Measurements from ENCODE around the gene DERL2. TPM values are rescaled to one million over a fixed set of nuclear protein-coding genes. Genes with fewer than 3 reads are reported as not detected.

DERL2 gene
- total RNA-seq, 1 experiment from 2014 or later, result 38.7 TPM

DNA sequence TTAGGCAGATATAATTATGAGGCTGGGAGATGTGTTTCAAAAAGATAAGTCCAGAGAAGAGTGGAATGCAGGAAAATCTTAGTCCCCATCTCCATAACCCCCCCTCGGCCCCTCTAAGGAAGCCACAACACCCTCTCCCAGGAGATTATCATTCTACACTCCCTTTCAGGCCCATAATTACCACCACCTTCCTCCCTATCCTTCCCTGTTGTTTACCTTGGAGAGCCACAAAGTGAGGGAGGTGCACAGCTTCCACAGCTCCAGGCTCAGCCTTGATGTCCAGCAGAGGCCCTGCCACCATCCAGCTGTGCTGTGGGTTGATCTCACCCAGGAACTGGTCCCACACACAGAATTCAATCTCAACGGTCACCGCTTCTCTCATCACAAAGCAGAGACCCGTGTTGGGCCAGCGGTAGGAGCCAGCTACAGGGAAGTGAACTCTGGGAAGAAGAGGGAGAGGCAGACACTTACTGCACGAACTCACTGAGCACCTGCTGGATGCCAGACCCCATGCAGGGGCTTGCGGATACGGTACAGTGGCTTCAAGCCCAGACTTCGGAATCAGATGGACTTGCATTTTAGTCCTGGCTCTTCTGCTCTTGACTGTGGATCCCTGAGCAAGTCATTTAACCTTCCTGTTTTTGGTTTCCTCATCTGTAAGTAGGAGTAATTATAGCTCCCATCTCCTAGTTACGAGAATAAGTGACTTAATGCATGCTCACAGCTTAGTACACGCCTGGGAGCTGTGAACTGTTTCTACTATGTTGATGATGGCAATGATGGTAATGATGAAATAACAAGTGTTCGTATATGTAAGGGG, 44.5 kb upstream of the DERL2 start:
- H3F3A ChIP-seq (ENCODE audit: low read length, unreplicated experiment), result no peaks in the 10 kb centered on the region
- BruUV-seq (replicated peaks), result no TSS peak
- H3K4me2 ChIP-seq (ENCODE audit: low read length), result no peak overlapping the region
- no peak for DNase-seq
- no peak overlapping the region for H2AFZ ChIP-seq (ENCODE audit: low read length)
- no peaks in the 10 kb centered on the region for H3K79me2 ChIP-seq (ENCODE audit: low read length)
- no peak for ATAC-seq
- no peaks in the 10 kb centered on the region for H4K20me1 ChIP-seq (ENCODE audit: low read length)
- H3K27me3 ChIP-seq (ENCODE audit: low read length), result no peaks in the 10 kb centered on the region
- no peak overlapping the region for H3K9ac ChIP-seq (ENCODE audit: low read length)
- H3K27ac ChIP-seq (ENCODE audit: low read length), result no peak overlapping the region
- CTCF ChIA-PET, result no interaction called here
- intact Hi-C loops (cut with micrococcal nuclease), result no loop called here
- H3K9me2 ChIP-seq (replicated peaks; ENCODE audit: low read length), result no peaks in the 10 kb centered on the region
- TF ChIP-seq EZH2 (IDR thresholded peaks at IDR 0.05; ENCODE audit: low read length, unreplicated experiment) (no peak), EZH2phosphoT487 (IDR thresholded peaks at IDR 0.05; ENCODE audit: borderline replicate concordance, low read length) (no peak)
- TF ChIP-seq, protein P1, sequence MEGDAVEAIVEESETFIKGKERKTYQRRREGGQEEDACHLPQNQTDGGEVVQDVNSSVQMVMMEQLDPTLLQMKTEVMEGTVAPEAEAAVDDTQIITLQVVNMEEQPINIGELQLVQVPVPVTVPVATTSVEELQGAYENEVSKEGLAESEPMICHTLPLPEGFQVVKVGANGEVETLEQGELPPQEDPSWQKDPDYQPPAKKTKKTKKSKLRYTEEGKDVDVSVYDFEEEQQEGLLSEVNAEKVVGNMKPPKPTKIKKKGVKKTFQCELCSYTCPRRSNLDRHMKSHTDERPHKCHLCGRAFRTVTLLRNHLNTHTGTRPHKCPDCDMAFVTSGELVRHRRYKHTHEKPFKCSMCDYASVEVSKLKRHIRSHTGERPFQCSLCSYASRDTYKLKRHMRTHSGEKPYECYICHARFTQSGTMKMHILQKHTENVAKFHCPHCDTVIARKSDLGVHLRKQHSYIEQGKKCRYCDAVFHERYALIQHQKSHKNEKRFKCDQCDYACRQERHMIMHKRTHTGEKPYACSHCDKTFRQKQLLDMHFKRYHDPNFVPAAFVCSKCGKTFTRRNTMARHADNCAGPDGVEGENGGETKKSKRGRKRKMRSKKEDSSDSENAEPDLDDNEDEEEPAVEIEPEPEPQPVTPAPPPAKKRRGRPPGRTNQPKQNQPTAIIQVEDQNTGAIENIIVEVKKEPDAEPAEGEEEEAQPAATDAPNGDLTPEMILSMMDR (conservative IDR thresholded peaks at IDR 0.05; ENCODE audit: low read depth, low read length), result no peak
- H3K9me3 ChIP-seq (ENCODE audit: low read length), result no peaks in the 10 kb centered on the region
- H3K4me1 ChIP-seq (ENCODE audit: insufficient read depth, low read length), result peaks cover 13% of the 10 kb centered on the region
- no peaks in the 10 kb centered on the region for H3K36me3 ChIP-seq (ENCODE audit: low read depth, low read length)
- POLR2A ChIA-PET (ENCODE audit: unreplicated experiment), result no interaction called here
- no peak overlapping the region for H3K4me3 ChIP-seq (ENCODE audit: low read length)

DNA sequence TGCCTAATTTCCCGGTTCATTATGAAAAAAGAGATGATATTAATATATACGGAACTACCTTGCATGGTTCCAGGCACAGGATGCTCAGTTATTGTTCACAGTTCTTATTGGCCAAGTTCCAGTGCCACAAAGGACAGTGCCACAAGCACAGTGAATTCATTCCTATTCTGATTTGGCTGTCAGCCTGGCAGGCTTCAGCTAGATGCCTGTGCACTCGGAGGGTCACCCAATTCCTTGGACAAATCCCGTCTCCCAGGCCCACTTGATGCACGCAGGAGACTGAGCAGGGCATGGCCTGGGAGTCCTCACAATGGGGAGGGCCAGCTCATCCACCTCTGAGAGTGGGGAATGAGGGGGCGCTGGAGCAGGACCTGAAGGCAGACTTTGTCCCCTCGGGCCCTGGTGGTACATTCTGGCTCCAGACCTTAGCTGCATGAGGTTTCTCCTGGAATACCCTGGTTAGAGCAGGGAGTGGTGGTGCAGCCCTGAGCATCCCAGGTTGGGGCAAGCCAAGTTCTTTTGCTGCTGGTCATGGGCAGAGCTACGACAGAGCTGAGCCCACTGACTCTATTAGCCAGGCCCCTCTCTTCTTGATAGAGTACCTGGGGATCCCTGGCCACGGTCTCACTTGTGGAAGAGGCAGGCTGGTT, 41.7 kb upstream of the DERL2 start:
- no TSS peak for BruUV-seq (replicated peaks)
- Histone ChIP-seq H3K79me2 (ENCODE audit: low read length) (no peaks in the 10 kb centered on the region), H3K9me2 (replicated peaks; ENCODE audit: low read length) (no peaks in the 10 kb centered on the region), H3K9me3 (ENCODE audit: low read length) (no peaks in the 10 kb centered on the region), H3K27ac (ENCODE audit: low read length) (no peak overlapping the region), H3K9ac (ENCODE audit: low read length) (no peak overlapping the region), H3K36me3 (ENCODE audit: low read depth, low read length) (no peaks in the 10 kb centered on the region), H3K4me2 (ENCODE audit: low read length) (no peak overlapping the region), H2AFZ (ENCODE audit: low read length) (no peak overlapping the region), H3K4me1 (ENCODE audit: insufficient read depth, low read length) (peaks cover 13% of the 10 kb centered on the region), H3K4me3 (ENCODE audit: low read length) (no peak overlapping the region), H4K20me1 (ENCODE audit: low read length) (no peaks in the 10 kb centered on the region), H3K27me3 (ENCODE audit: low read length) (no peaks in the 10 kb centered on the region), H3F3A (ENCODE audit: low read length, unreplicated experiment) (no peaks in the 10 kb centered on the region)
- ATAC-seq (no peak), DNase-seq (no peak)
- intact Hi-C loops (cut with micrococcal nuclease), result no loop called here
- TF ChIP-seq EZH2phosphoT487 (IDR thresholded peaks at IDR 0.05; ENCODE audit: borderline replicate concordance, low read length), result no peak
- TF ChIP-seq EZH2 (IDR thresholded peaks at IDR 0.05; ENCODE audit: low read length, unreplicated experiment), result no peak
- ChIA-PET POLR2A (ENCODE audit: unreplicated experiment) (no interaction called here), CTCF (interaction anchor here (0.5 kb wide), 1 partner anchor 800 kb away, joined by 3 read pairs; no protein-coding TSS in a partner anchor)

DNA sequence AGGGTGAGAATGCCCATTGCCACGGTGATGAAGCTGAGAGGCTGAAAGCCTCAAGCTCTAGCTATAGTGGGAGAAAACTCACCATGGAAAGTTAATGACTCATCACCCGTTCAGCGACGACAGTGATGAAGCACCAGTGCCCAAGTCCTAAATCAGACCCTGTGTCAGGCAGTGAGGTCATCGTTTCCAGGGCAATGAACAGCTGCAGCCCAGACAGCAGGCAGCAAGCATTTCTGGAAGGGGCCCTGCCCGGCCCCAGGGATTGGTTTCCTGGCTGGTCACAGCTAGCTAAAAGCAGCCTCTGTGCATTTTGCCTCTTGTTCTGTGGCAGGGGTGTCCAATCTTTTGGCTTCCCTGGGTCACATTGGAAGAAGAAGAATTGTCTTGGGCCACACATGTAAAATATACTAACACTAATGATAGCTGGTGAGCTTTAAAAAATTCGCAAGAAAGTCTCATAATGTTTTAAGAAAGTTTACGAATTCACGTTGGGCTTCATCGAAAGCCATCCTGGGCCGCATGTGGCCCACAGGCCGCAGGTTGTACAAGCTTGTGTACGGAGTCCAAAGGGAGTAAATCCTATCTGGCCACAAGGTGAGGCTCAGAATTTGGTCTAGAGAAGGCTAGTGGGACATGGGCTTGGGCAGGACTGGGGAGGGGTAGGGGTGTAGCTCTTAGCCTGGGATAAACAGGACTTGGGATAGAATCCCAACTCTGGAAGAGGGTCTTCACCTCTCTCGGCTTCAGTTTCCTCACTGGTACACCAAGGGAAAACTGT, 41.0 kb upstream of the DERL2 start:
- POLR2A ChIA-PET (ENCODE audit: unreplicated experiment), result no interaction called here
- no TSS peak for BruUV-seq (replicated peaks)
- H3K9ac ChIP-seq (ENCODE audit: low read length), result no peak overlapping the region
- no peak overlapping the region for H3K4me2 ChIP-seq (ENCODE audit: low read length)
- CTCF ChIA-PET, result interaction anchor here (0.7 kb wide), 1 partner anchor 227 kb away, joined by 3 read pairs; no protein-coding TSS in a partner anchor
- no peaks in the 10 kb centered on the region for H3K9me3 ChIP-seq (ENCODE audit: low read length)
- DNase-seq, result peak; percentile 85
- no peaks in the 10 kb centered on the region for H4K20me1 ChIP-seq (ENCODE audit: low read length)
- no peaks in the 10 kb centered on the region for H3K79me2 ChIP-seq (ENCODE audit: low read length)
- H3K27ac ChIP-seq (ENCODE audit: low read length), result peak overlapping the region; percentile 11
- H3K4me3 ChIP-seq (ENCODE audit: low read length), result no peak overlapping the region
- intact Hi-C loops (cut with micrococcal nuclease), result no loop called here
- TF ChIP-seq EZH2phosphoT487 (IDR thresholded peaks at IDR 0.05; ENCODE audit: borderline replicate concordance, low read length), result no peak
- no peak for TF ChIP-seq EZH2 (IDR thresholded peaks at IDR 0.05; ENCODE audit: low read length, unreplicated experiment)
- TF ChIP-seq, protein P1 (conservative IDR thresholded peaks at IDR 0.05; ENCODE audit: low read depth, low read length), result no peak
- ATAC-seq, result peak; percentile 93
- no peak overlapping the region for H2AFZ ChIP-seq (ENCODE audit: low read length)
- no peaks in the 10 kb centered on the region for H3K27me3 ChIP-seq (ENCODE audit: low read length)
- no peaks in the 10 kb centered on the region for H3K36me3 ChIP-seq (ENCODE audit: low read depth, low read length)
- no peaks in the 10 kb centered on the region for H3F3A ChIP-seq (ENCODE audit: low read length, unreplicated experiment)
- no peaks in the 10 kb centered on the region for H3K9me2 ChIP-seq (replicated peaks; ENCODE audit: low read length)
- peaks cover 13% of the 10 kb centered on the region for H3K4me1 ChIP-seq (ENCODE audit: insufficient read depth, low read length)

Measured in PC-3 (cell line).